ENCODE data around the gene REC114.

The REC114 gene

GRCh38 chr15:73493922-73494321 lies 51.0 kb downstream of the REC114 start:
- no peak overlapping the region for H3K27ac ChIP-seq (ENCODE audit: low read length)
- H3K36me3 ChIP-seq (ENCODE audit: control insufficient read depth in 1 of 2, insufficient read depth in 2 of 2, low read length in 2 of 2) = no peaks in the 10 kb centered on the region
- no peaks in the 10 kb centered on the region for H3K4me1 ChIP-seq (ENCODE audit: control insufficient read depth in 1 of 2, insufficient read depth in 2 of 2, low read length in 2 of 2)
- no peaks in the 10 kb centered on the region for H3K27me3 ChIP-seq (ENCODE audit: low read depth, low read length)
- no peaks in the 10 kb centered on the region for H3K9me3 ChIP-seq (ENCODE audit: control insufficient read depth in 1 of 2, low read length in 2 of 2)
- no peak overlapping the region for H3K4me3 ChIP-seq (ENCODE audit: low read depth in 1 of 2, low read length in 2 of 2)

- no peak overlapping the region for H3K4me3 ChIP-seq (ENCODE audit: low read depth in 1 of 2, low read length in 2 of 2)
- H3K9me3 ChIP-seq (ENCODE audit: control insufficient read depth in 1 of 2, low read length in 2 of 2) = no peaks in the 10 kb centered on the region
- no peaks in the 10 kb centered on the region for H3K36me3 ChIP-seq (ENCODE audit: control insufficient read depth in 1 of 2, insufficient read depth in 2 of 2, low read length in 2 of 2)
- H3K27me3 ChIP-seq (ENCODE audit: low read depth, low read length) = no peaks in the 10 kb centered on the region
- no peak overlapping the region for H3K27ac ChIP-seq (ENCODE audit: low read length)
- no peaks in the 10 kb centered on the region for H3K4me1 ChIP-seq (ENCODE audit: control insufficient read depth in 1 of 2, insufficient read depth in 2 of 2, low read length in 2 of 2)
These were observed 52.2 kb downstream of the REC114 start for GRCh38 chr15:73495181-73495580.

- no peaks in the 10 kb centered on the region for H3K36me3 ChIP-seq (ENCODE audit: control insufficient read depth in 1 of 2, insufficient read depth in 2 of 2, low read length in 2 of 2)
- H3K4me3 ChIP-seq (ENCODE audit: low read depth in 1 of 2, low read length in 2 of 2) = no peak overlapping the region
- no peaks in the 10 kb centered on the region for H3K9me3 ChIP-seq (ENCODE audit: control insufficient read depth in 1 of 2, low read length in 2 of 2)
- H3K4me1 ChIP-seq (ENCODE audit: control insufficient read depth in 1 of 2, insufficient read depth in 2 of 2, low read length in 2 of 2) = no peaks in the 10 kb centered on the region
- H3K27ac ChIP-seq (ENCODE audit: low read length) = no peak overlapping the region
- no peaks in the 10 kb centered on the region for H3K27me3 ChIP-seq (ENCODE audit: low read depth, low read length)
These were observed 57.7 kb downstream of the REC114 start for GRCh38 chr15:73500696-73501095.

- H3K27me3 ChIP-seq (ENCODE audit: low read depth, low read length) = no peaks in the 10 kb centered on the region
- H3K4me3 ChIP-seq (ENCODE audit: low read depth in 1 of 2, low read length in 2 of 2) = no peak overlapping the region
- no peak overlapping the region for H3K27ac ChIP-seq (ENCODE audit: low read length)
- no peaks in the 10 kb centered on the region for H3K36me3 ChIP-seq (ENCODE audit: control insufficient read depth in 1 of 2, insufficient read depth in 2 of 2, low read length in 2 of 2)
- no peaks in the 10 kb centered on the region for H3K9me3 ChIP-seq (ENCODE audit: control insufficient read depth in 1 of 2, low read length in 2 of 2)
- H3K4me1 ChIP-seq (ENCODE audit: control insufficient read depth in 1 of 2, insufficient read depth in 2 of 2, low read length in 2 of 2) = no peaks in the 10 kb centered on the region
These were observed 61.9 kb downstream of the REC114 start for GRCh38 chr15:73504885-73505284.

- H3K4me3 ChIP-seq (ENCODE audit: low read depth in 1 of 2, low read length in 2 of 2) = no peak overlapping the region
- no peaks in the 10 kb centered on the region for H3K36me3 ChIP-seq (ENCODE audit: control insufficient read depth in 1 of 2, insufficient read depth in 2 of 2, low read length in 2 of 2)
- no peak overlapping the region for H3K27ac ChIP-seq (ENCODE audit: low read length)
- no peaks in the 10 kb centered on the region for H3K9me3 ChIP-seq (ENCODE audit: control insufficient read depth in 1 of 2, low read length in 2 of 2)
- no peaks in the 10 kb centered on the region for H3K4me1 ChIP-seq (ENCODE audit: control insufficient read depth in 1 of 2, insufficient read depth in 2 of 2, low read length in 2 of 2)
- H3K27me3 ChIP-seq (ENCODE audit: low read depth, low read length) = no peaks in the 10 kb centered on the region
These were observed 72.6 kb downstream of the REC114 start for GRCh38 chr15:73515527-73515926.

- H3K9me3 ChIP-seq (ENCODE audit: control insufficient read depth in 1 of 2, low read length in 2 of 2) = no peaks in the 10 kb centered on the region
- H3K4me1 ChIP-seq (ENCODE audit: control insufficient read depth in 1 of 2, insufficient read depth in 2 of 2, low read length in 2 of 2) = no peaks in the 10 kb centered on the region
- no peak overlapping the region for H3K4me3 ChIP-seq (ENCODE audit: low read depth in 1 of 2, low read length in 2 of 2)
- H3K36me3 ChIP-seq (ENCODE audit: control insufficient read depth in 1 of 2, insufficient read depth in 2 of 2, low read length in 2 of 2) = no peaks in the 10 kb centered on the region
- H3K27ac ChIP-seq (ENCODE audit: low read length) = no peak overlapping the region
- H3K27me3 ChIP-seq (ENCODE audit: low read depth, low read length) = no peaks in the 10 kb centered on the region
These were observed 74.6 kb downstream of the REC114 start for GRCh38 chr15:73517566-73517965.

GRCh38 chr15:73518180-73518862 lies 75.4 kb downstream of the REC114 start:
- Histone ChIP-seq H3K9me3 (ENCODE audit: control insufficient read depth in 1 of 2, low read length in 2 of 2) (no peaks in the 10 kb centered on the region), H3K27ac (ENCODE audit: low read length) (no peak overlapping the region), H3K36me3 (ENCODE audit: control insufficient read depth in 1 of 2, insufficient read depth in 2 of 2, low read length in 2 of 2) (no peaks in the 10 kb centered on the region), H3K4me1 (ENCODE audit: control insufficient read depth in 1 of 2, insufficient read depth in 2 of 2, low read length in 2 of 2) (no peaks in the 10 kb centered on the region), H3K4me3 (ENCODE audit: low read depth in 1 of 2, low read length in 2 of 2) (no peak overlapping the region), H3K27me3 (ENCODE audit: low read depth, low read length) (no peaks in the 10 kb centered on the region)

GRCh38 chr15:73518876-73519733 lies 76.1 kb downstream of the REC114 start:
- Histone ChIP-seq H3K27ac (ENCODE audit: low read length) (no peak overlapping the region), H3K36me3 (ENCODE audit: control insufficient read depth in 1 of 2, insufficient read depth in 2 of 2, low read length in 2 of 2) (no peaks in the 10 kb centered on the region), H3K4me3 (ENCODE audit: low read depth in 1 of 2, low read length in 2 of 2) (no peak overlapping the region), H3K27me3 (ENCODE audit: low read depth, low read length) (no peaks in the 10 kb centered on the region), H3K9me3 (ENCODE audit: control insufficient read depth in 1 of 2, low read length in 2 of 2) (no peaks in the 10 kb centered on the region), H3K4me1 (ENCODE audit: control insufficient read depth in 1 of 2, insufficient read depth in 2 of 2, low read length in 2 of 2) (no peaks in the 10 kb centered on the region)

GRCh38 chr15:73522011-73522410 lies 79.0 kb downstream of the REC114 start:
- H3K4me1 ChIP-seq (ENCODE audit: control insufficient read depth in 1 of 2, insufficient read depth in 2 of 2, low read length in 2 of 2) = no peaks in the 10 kb centered on the region
- no peak overlapping the region for H3K27ac ChIP-seq (ENCODE audit: low read length)
- no peak overlapping the region for H3K4me3 ChIP-seq (ENCODE audit: low read depth in 1 of 2, low read length in 2 of 2)
- no peaks in the 10 kb centered on the region for H3K27me3 ChIP-seq (ENCODE audit: low read depth, low read length)
- no peaks in the 10 kb centered on the region for H3K9me3 ChIP-seq (ENCODE audit: control insufficient read depth in 1 of 2, low read length in 2 of 2)
- H3K36me3 ChIP-seq (ENCODE audit: control insufficient read depth in 1 of 2, insufficient read depth in 2 of 2, low read length in 2 of 2) = no peaks in the 10 kb centered on the region

GRCh38 chr15:73524919-73525318 lies 82.0 kb downstream of the REC114 start:
- no peaks in the 10 kb centered on the region for H3K36me3 ChIP-seq (ENCODE audit: control insufficient read depth in 1 of 2, insufficient read depth in 2 of 2, low read length in 2 of 2)
- no peaks in the 10 kb centered on the region for H3K9me3 ChIP-seq (ENCODE audit: control insufficient read depth in 1 of 2, low read length in 2 of 2)
- H3K27ac ChIP-seq (ENCODE audit: low read length) = no peak overlapping the region
- H3K27me3 ChIP-seq (ENCODE audit: low read depth, low read length) = no peaks in the 10 kb centered on the region
- no peaks in the 10 kb centered on the region for H3K4me1 ChIP-seq (ENCODE audit: control insufficient read depth in 1 of 2, insufficient read depth in 2 of 2, low read length in 2 of 2)
- H3K4me3 ChIP-seq (ENCODE audit: low read depth in 1 of 2, low read length in 2 of 2) = no peak overlapping the region

GRCh38 chr15:73527598-73527997 lies 84.6 kb downstream of the REC114 start:
- Histone ChIP-seq H3K27ac (ENCODE audit: low read length) (no peak overlapping the region), H3K4me1 (ENCODE audit: control insufficient read depth in 1 of 2, insufficient read depth in 2 of 2, low read length in 2 of 2) (no peaks in the 10 kb centered on the region), H3K27me3 (ENCODE audit: low read depth, low read length) (no peaks in the 10 kb centered on the region), H3K9me3 (ENCODE audit: control insufficient read depth in 1 of 2, low read length in 2 of 2) (no peaks in the 10 kb centered on the region), H3K36me3 (ENCODE audit: control insufficient read depth in 1 of 2, insufficient read depth in 2 of 2, low read length in 2 of 2) (peaks cover 0 to 5% of the 10 kb centered on the region in 2 donors), H3K4me3 (ENCODE audit: low read depth in 1 of 2, low read length in 2 of 2) (no peak overlapping the region)

Measured in muscle layer of duodenum (tissue), 2 donors.